ENCODE measurements around the gene OSBPL3.
A peak's percentile ranks its signal among the peaks of the same experiment; 100 is the strongest.

The OSBPL3 gene

GRCh38 chr7:24756545-24757352 is 223.2 kb downstream of the OSBPL3 start:
- DNase-seq, result no peak

GRCh38 chr7:24755541-24756407 is 224.2 kb downstream of the OSBPL3 start:
- peak; percentile 44 for DNase-seq

DNA sequence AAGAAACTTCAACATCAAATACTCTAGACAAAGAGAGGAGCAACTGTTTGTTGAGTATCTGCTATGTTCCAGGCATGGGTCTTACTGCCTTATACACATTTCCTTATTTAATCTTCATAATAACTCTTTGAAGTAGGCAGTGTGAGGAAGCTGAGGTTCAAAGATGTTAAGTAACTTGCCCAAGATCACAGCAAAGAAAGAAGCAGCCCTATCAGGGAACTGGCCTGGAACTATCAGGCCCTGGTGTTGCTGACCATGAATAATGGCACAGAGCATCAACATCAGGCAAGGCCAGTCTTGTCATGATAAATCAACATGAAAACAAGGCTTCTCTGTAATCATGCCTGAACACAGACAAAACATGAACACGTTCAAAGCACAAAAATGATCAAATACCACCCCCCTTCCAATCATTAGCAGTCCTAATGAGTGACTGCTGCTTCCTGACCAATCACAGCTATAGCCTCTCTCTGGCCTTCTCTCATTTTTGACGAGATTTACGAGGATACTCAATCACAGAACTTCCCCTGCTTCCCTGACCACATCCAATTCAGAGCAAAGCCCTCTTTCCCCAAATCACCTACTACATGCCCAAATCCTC is 225.0 kb downstream of the OSBPL3 start:
- DNase-seq, result no peak

- DNase-seq, result no peak
Measured at GRCh38 chr7:24752073-24752800, 227.7 kb downstream of the OSBPL3 start.

DNA sequence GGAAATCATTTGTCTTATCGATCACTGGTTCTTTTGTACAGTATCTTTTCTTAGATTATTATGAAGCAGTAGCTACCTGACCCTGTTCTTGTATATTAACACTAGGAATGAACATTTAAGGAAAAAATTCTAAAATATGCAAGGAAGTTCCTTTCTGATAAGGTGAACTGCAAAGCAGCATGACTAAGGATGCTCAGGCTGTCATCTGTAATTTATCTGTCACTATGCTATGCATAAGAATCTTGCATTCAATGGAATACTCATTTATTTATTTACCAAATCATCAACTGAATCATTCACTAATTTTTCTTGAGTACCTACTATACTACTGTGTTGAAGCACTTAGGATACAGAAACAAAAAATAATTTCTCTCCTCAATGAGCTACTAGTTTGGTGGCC is 228.5 kb downstream of the OSBPL3 start:
- no peak for DNase-seq

GRCh38 chr7:24750441-24751055 is 229.4 kb downstream of the OSBPL3 start:
- DNase-seq, result no peak

DNA sequence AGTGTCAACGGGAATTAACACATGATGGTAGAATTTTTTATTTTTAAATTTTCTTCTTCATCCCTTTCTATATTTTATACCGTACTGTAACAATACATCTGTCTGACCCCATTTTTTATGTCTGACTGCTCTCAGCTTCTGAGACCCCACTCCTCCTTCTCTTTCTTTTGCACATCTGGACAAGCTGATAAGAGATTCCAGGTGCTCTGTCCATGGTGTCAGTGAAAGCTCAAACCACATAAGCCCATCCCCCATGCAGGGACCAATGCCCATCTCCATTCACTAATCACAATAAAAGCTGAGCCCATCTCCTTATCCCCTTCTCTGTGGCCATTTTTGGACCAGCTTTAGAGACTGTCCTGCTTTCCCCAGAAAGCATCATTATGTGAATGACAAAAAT is 231.5 kb downstream of the OSBPL3 start:
- no peak for DNase-seq

Measured in CD4-positive, alpha-beta T cell treated with Interleukin-15 for 1 hour (primary cell).